ENCODE results near the gene XIRP2.

The XIRP2 gene, protein sequence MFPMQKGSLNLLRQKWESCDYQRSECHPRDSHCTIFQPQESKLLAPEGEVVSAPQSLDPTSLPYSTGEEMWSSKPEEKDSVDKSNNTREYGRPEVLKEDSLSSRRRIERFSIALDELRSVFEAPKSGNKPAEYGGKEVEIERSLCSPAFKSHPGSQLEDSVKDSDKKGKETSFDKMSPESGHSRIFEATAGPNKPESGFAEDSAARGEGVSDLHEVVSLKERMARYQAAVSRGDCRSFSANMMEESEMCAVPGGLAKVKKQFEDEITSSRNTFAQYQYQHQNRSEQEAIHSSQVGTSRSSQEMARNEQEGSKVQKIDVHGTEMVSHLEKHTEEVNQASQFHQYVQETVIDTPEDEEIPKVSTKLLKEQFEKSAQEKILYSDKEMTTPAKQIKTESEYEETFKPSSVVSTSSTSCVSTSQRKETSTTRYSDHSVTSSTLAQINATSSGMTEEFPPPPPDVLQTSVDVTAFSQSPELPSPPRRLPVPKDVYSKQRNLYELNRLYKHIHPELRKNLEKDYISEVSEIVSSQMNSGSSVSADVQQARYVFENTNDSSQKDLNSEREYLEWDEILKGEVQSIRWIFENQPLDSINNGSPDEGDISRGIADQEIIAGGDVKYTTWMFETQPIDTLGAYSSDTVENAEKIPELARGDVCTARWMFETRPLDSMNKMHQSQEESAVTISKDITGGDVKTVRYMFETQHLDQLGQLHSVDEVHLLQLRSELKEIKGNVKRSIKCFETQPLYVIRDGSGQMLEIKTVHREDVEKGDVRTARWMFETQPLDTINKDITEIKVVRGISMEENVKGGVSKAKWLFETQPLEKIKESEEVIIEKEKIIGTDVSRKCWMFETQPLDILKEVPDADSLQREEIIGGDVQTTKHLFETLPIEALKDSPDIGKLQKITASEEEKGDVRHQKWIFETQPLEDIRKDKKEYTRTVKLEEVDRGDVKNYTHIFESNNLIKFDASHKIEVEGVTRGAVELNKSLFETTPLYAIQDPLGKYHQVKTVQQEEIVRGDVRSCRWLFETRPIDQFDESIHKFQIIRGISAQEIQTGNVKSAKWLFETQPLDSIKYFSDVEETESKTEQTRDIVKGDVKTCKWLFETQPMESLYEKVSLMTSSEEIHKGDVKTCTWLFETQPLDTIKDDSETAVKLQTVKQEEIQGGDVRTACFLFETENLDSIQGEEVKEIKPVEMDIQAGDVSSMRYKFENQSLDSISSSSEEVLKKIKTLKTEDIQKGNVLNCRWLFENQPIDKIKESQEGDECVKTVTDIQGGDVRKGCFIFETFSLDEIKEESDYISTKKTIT (N-terminal part only)

DNA sequence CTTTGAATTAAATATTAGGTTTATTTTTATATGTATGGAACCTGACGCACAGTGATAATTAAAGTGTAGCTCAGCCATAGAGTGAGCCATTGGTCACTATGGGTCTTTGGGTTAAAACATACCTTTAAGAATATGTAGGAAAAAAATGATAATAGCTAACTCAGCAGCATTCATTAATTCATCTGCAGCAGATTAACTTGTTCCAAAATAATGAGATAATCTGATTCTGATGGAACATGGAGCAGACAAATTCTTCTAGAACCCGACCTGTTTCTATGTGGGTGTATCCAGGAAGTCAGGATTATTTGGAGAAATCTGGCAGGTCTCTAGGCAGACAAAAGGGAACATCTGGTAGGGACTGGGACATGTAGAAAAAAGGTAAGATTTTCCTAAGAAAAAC, at the start of gene XIRP2:
XIRP2 (plus strand) TSS at position 301 of the 400 bp plus-strand sequence. CDS start 15,003 bp downstream, outside the sequence.
- no peak for DNase-seq

GRCh38 chr2:166841152-166841551, 47.1 kb upstream of the XIRP2 start:
- no peak for DNase-seq

DNA sequence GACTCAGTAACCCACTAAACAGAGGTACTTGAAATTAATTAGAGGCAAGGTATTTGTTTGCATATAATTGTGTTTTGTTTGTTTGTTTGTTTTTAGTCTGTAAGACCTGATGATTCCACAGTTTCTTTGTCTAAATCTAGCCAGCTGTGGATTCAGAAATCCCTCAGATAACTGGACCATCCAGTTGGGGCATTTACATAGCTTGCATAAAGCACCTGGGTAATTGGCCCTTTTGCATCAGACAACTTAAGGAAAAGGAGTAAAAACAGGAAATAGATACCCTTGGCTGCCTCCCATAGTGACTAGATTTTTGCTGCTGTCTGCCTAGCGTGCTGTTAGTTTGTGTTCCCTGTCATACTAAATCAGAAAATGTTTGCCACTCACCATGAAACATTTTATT, 46.6 kb upstream of the XIRP2 start:
- no peak for DNase-seq

DNA sequence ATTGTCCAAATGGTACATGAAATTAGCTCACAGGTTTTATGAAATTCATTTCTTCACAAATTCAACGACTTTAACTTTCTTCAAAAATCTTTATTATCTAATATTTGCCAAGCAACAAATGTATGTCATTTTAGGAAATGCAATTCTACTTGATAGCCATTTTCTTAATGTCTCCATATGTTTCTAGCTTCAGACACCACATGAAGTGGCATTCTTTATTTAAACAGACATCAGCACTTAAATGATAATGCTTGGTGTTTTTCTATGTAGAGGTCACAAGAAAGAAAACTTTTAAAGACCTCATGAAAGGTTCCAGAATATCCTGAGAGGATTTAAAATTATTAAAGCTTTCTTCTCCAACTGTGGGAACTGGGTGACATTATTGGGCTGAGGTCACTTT, 44.2 kb upstream of the XIRP2 start:
- no peak for DNase-seq

DNA sequence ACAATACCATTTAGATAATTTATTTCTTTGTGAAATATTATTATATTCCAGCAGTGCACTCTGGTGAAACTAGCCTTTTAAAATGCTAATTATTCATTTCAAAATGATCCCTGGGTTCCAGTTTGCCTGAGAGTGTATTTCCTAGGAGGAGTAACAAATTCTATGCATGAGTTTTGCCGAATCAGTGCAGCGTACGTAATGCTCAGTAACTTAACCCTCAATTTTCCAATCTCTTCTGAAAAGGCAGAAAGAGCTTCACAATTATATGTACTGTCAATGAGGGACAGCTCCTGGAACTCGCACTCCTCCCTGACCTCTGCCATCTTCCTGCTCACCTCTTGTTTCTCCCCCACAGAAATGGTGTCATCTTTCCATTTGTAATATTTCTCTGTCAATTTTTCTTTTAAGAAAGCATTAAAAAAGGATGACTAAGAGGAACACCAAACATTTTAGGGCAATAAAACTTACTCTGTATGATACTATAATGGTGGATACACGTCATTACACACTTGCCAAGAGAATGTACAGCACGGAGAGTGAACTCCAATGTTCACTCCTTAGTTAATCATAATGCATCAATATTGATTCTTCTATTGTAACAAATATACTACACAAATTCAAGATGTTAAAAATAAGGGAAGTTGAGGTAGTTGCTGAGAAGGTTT, 25.7 kb upstream of the XIRP2 start:
- DNase-seq = no peak

GRCh38 chr2:166867874-166868514, 20.3 kb upstream of the XIRP2 start:
- DNase-seq = no peak

- no peak for DNase-seq
These were observed 17.9 kb upstream of the XIRP2 start for GRCh38 chr2:166870346-166870745.

- no peak for DNase-seq
These were observed 7.1 kb upstream of the XIRP2 start for GRCh38 chr2:166881177-166881576.

DNA sequence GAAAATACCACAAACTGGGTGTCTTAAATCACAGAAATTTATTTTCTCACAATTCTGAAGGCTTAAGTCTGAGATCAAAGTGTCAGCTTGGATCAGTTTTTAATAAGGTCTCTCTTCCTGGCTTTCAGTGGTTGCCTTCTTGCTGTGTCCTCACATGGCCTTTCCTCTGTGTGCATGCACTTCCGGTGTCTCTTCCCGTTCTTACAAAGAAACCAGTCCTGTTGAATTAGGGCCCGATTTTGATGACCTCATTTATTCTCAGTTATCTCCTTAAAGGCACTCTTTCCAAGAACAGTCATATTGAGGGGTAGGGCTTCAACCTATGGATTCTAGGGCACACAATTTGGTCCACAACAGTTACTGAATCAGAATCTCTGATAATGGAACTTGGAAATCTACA, 5.4 kb upstream of the XIRP2 start:
- DNase-seq = no peak

DNA sequence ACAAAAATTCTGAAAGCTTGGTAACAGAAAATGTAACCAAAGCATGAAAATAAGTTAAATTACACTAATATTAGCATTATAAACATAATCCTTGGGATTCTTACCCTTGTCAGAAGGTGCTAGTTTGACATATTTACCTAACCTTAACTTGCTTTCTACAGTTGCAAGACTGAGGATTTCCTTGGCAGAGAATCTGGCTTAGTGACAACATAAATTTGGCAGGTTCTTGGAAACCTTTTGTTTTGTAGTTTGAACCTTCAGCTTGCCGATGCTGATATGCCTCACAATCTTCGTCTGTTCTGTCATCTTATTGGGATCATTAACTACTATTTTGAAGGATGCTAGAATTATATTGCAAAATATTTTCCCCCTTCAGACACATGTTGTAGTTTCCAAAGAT, 3.4 kb downstream of the XIRP2 start:
- no peak for DNase-seq

- no peak for DNase-seq
These were observed 4.1 kb downstream of the XIRP2 start for GRCh38 chr2:166892397-166892796.

DNA sequence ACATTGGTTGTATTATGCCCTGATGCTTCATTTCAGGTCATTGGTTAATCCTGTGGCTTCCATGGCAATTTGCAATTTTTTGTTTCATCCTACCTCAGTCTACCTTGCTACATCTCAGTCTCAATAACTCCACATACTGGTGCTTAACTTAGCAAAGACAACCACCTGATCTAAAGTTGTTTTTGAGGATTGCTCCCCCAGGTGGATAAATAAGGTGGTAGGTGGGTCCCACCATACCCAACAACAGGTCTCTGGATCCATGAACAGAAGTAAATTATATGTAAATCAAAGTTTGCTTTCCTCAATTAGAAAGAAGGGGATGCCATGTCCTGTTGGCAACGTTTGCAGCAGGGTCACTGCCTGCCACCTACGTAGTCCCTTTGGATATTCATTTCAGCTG, 7.0 kb downstream of the XIRP2 start:
- no peak for DNase-seq

GRCh38 chr2:166897666-166898065, 9.4 kb downstream of the XIRP2 start:
- no peak for DNase-seq

DNA sequence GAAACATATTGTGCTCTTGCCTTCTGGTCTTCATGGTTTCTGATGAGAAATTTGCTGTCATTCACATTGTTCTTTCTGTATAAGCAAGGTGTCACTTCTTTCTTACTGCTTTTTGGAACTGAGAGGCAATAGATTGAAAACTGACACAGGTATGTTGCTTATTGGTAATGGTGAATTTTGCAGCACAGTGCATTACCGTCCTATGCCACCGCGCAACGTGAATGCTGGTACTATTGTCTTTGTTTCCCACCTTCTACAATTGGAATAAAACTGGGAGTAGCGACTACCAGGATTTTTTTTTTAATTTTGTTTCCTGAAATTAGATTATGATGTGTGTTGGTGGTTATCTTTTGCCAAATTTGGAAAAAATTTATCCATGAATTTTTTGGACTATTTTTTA, 11.4 kb downstream of the XIRP2 start:
- DNase-seq = no peak

DNA sequence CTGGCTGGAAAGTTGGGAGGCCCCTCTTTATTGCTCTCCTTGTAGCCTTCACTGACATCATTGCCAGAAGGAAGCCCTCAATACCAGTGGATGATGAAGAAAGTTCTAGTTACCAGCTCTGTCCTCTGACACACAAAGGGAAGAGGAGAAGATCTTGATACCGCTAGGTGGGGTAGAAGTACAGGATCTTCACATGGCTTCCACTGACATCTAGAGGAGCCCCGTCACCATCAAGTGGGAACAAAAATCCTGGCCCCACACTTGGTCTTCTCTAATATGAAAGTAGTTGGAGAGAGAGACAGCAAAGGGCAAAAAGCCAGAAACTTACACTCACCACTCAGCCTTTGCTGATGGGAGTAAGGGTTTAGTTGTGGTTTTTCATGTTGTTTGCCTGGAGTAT, 12.4 kb downstream of the XIRP2 start:
- DNase-seq = no peak

GRCh38 chr2:166901336-166901735, 13.1 kb downstream of the XIRP2 start:
- DNase-seq = no peak

DNA sequence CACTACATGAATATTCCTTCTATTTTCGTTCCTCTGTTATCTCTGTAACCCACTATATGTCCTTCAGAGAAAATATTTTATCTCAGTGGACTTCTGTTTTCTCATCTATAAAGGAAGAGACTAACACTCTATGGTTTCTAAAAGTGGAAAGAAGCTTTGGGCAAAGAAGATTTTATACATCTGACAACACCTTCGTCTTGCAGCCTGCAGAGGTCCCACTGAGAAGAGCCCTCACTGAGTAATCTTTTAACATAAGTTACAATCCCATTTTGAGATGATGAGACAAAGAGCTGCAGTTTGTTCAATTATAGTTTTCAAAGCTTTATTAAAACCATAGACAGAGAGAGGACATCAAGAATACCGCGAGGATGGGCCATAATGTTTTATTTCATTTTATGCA, 28.7 kb downstream of the XIRP2 start:
- no peak for DNase-seq

DNA sequence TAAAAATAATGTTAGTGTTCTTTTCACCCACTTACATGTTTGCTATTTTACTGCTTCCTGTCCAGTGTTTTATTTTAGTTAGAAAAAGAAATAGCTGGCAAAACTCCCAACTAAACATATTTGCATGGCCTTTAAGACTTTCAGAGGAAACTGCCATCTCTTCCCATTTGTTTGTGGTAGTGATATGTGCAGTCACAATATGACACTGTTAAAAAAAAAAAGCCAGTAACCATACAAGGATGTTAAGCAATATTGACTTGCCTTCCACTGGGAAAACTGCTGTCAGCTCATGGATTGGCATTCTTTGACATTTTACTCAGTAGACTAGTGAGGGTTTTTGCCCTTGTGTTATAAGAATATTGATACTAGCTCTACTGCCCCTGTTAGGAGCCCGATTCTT, 29.1 kb downstream of the XIRP2 start:
- DNase-seq = no peak

DNA sequence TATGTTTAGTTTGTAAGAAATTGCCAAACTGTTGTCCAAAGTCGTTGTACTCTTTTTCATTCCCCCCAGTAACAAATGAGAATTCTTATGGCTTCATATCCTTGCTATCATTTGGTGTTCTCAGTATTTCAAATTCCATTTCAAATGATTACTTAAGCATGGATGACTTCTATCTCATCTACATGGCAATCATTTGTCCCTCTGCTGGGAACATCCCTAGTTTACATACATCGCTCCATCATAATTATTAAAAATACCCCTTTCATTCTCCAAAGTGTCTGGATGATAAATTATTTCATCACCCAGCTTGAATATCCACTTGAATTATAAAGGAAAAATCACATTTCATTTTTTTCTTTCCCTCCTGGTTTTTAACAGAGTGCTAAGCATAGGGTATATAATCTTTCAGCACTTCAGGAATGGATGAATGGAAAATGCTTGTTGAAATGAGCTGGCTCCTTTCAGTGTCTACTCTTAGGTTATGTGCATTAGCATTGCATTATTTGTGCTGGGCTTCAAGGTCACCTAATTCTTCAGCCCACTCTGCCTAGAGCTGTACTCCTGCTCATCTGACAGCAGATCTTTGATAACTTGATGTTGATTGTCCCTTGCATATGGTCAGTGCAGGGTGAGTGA, 33.1 kb downstream of the XIRP2 start:
- DNase-seq = no peak

GRCh38 chr2:166924967-166925366, 36.7 kb downstream of the XIRP2 start:
- DNase-seq = no peak

DNA sequence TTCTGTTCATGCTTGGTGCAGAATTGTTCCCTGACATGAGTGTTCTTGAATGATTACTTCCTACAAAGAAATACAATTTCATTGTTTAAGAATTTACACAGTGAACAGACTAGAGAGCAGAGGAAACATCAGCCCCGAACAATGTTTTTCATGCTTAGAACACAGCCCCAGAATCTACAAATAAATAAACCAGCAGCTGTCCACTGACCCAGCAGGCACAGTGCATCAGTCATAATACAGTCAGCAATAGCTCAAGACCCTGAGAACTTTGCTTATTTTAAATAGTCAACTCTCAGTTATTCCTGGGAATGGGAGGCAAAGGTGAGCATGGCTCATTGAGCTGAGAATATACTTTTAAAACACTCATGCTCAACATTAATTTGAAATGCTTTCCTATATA, 38.4 kb downstream of the XIRP2 start:
- no peak for DNase-seq

DNA sequence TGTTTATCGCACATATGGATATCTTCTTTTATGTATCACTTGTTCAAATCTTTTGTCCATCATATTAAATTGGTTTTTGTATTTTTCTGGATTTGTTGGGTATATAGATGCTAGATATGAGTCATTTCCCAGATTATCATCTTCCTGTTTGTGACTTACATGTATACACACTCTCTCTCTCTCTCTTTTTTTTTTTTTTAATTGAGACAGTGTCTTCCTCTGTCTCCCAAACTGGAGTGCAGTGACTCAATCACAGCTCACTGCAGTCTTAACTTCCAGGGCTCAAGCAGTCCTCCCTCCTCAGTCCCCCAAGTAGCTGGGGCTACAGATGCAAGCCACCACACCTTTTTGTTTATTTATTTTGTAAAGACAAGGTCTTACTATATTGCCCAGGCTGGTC, 43.8 kb downstream of the XIRP2 start:
- no peak for DNase-seq

All from CD4-positive, alpha-beta T cell treated with Interleukin-1 beta for 1 hour (primary cell).